Prostate gland (tissue), 2 donors: Measurements from ENCODE around the gene HDLBP. TPM values are rescaled to one million over a fixed set of nuclear protein-coding genes. Genes with fewer than 3 reads are reported as not detected.
A peak's percentile ranks its signal among the peaks of the same experiment; 100 is the strongest.

ENCODE experiments used
- DNase-seq: peaks from one replicate; pipeline ENCODE4 v3.0.0-alpha.2; 2019; ENCODE audit warnings: low spot score
- H3K27ac ChIP-seq, 2 donors: fragments of 200-600 bp; sonication (generic); 2 replicates each; pipeline ENCODE4 v1.5.1; 2017 to 2019
- H3K27me3 ChIP-seq: fragments of 200-600 bp; sonication (generic); replicated peaks from 2 replicates; pipeline ENCODE4 v1.5.1; 2019; ENCODE audit not compliant: insufficient read depth
- H3K36me3 ChIP-seq, 2 donors: fragments of 200-600 bp; sonication (generic); 1 replicate in 1 of 2; 2 replicates in 1 of 2; pipeline versions ENCODE4 v1.5.1 to v1.8.1; 2017 to 2019
- H3K4me1 ChIP-seq: fragments of 200-600 bp; sonication (generic); replicated peaks from 2 replicates; pipeline ENCODE4 v1.5.1; 2019
- H3K4me3 ChIP-seq, 2 donors: fragments of 200-600 bp; sonication (generic); 2 replicates each; pipeline ENCODE4 v1.5.1; 2017 to 2019
- H3K9me3 ChIP-seq: fragments of 200-600 bp; sonication (generic); 2 replicates; pipeline ENCODE4 v1.5.1; 2017
- POLR2A ChIP-seq: fragments of 450-650 bp; IDR thresholded peaks from one replicate; pipeline ENCODE4 v1.6.1; 2016; ENCODE audit warnings: antibody characterized with exemption, mild to moderate bottlenecking
- POLR2AphosphoS5 ChIP-seq: sonication (generic); formaldehyde crosslinking; IDR thresholded peaks from one replicate; pipeline ENCODE4 v1.6.1; 2017; ENCODE audit warnings: antibody characterized with exemption
- WGBS: methylation state at CpG from one replicate; pipeline ENCODE4 v1.1.5; 2018; 5-methylcytosine and 5-hydroxymethylcytosine counted together
- intact Hi-C: fragments of 100-400 bp; cut with DNase I; formaldehyde crosslinking; loops from one replicate; pipeline ENCODE4 v1.14.2; 2022
- total RNA-seq, 2 donors: library from RNA; depleted of rRNA; stranded (reverse); fragments of >200 nt; gene quantifications; one replicate each; pipeline ENCODE4 v1.1.0, GENCODE V29; 2016
- TF ChIP-seq, protein P1 (sequence below), 4 experiments: fragments of 200-600 bp in 2 of 4; fragments of 450-650 bp in 2 of 4; sonication (generic) in 2 of 4; IDR thresholded peaks; 1 replicate in 3 of 4; 2 replicates in 1 of 4; pipeline ENCODE4 v1.5.1; 2016 to 2019; ENCODE audit warnings: antibody characterized with exemption in 4 of 4, mild to moderate bottlenecking in 2 of 4, moderate library complexity in 2 of 4

Gene HDLBP
- total RNA-seq, 2 donors from 2014 or later = 529 to 612 TPM

DNA sequence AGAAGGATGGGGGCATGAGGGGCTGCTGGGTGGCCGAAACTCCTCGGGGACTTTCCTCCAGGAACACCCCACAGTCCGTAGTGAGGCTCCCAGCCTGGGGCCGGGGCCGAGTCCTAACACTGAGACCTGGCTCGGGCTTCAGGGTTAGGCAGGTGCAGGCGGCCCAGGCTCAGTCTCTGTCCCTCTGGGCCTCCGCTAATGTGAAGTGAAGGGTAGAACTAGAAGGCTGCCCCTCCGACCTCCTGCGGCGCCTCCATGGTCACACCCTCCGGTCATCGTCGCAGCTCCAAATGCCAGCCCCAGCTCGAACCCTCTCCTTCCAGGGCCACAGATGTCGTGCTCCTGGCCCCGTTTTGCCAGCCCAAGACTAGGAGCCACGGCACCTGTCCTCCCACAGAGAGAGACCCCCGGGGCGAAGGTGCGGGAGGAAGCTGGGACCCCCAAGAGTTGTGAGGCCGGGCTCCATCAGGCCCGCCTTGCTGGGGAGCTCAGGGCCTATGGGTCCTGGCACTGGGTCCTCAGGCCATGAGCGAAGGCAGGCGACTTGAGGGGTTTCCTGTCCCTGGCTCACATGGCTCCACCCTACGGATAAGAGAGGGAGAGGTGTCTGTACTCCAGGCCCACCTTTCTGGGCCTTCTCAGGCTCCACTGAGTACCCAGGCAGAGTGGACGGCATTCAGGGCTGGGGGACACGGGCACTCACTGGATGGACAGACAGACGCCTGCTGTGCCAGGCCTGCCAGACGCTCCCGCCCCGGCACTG lies 126.2 kb downstream of the HDLBP start:
- Histone ChIP-seq H3K27me3 (no peaks in the 10 kb centered on the region), H3K9me3 (no peaks in the 10 kb centered on the region), H3K4me1 (peaks cover 9% of the 10 kb centered on the region), H3K27ac (peak overlapping the region; percentile 76 to 85), H3K36me3 (no peaks in the 10 kb centered on the region), H3K4me3 (peak overlapping the region; percentile 24 to 47)
- DNase-seq = no peak
- WGBS = 98% methylated on average over 31 of the region's 32 CpGs
- TF ChIP-seq POLR2A (no peak), POLR2AphosphoS5 (no peak)
- TF ChIP-seq, protein P1, sequence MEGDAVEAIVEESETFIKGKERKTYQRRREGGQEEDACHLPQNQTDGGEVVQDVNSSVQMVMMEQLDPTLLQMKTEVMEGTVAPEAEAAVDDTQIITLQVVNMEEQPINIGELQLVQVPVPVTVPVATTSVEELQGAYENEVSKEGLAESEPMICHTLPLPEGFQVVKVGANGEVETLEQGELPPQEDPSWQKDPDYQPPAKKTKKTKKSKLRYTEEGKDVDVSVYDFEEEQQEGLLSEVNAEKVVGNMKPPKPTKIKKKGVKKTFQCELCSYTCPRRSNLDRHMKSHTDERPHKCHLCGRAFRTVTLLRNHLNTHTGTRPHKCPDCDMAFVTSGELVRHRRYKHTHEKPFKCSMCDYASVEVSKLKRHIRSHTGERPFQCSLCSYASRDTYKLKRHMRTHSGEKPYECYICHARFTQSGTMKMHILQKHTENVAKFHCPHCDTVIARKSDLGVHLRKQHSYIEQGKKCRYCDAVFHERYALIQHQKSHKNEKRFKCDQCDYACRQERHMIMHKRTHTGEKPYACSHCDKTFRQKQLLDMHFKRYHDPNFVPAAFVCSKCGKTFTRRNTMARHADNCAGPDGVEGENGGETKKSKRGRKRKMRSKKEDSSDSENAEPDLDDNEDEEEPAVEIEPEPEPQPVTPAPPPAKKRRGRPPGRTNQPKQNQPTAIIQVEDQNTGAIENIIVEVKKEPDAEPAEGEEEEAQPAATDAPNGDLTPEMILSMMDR (IDR thresholded peaks at IDR 0.05) = no peak
- intact Hi-C loops = no loop called here

DNA sequence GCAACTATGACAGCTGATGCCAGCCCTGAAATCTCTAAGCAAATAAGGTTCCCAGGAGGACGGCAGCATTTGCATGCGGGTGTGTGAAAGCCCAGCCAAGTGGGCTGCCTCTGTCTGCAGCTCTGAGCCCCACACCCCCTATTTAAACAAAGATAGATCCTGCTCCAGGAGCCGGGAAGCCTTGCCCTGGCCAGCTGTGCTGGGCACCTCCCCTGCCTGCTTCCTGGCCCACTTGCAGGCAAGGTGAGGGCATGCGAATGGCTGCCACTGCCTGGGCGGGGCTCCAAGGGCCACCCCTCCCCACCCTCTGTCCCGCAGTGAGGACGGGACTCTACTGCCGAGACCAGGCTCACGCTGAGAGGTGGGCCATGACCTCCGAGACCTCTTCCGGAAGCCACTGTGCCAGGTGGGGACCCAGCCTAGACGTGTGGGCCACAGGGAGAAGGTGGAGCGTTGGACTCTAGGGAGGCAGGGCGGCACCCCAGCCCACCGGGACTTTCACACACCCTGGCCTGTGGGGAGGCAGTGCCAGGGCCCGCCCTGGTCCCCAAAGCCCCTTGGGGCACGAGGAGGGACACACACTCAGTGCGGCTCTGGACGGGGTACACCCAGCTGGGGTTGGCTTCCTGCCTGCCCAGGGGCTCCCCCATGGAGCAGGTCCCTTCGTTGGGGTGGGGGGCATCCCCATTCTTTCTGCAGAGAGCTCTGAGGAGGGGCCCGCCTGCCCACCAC lies 126.9 kb downstream of the HDLBP start, which contains the start of gene ANO7:
ANO7 (plus strand) TSS at position 317 of the 732 bp plus-strand sequence. CDS start 1,387 bp downstream, outside the sequence.
- TF ChIP-seq, protein P1 (IDR thresholded peaks at IDR 0.05) = peak in 1 of 4 experiments; percentile 22
- no peak for TF ChIP-seq POLR2A
- TF ChIP-seq POLR2AphosphoS5 = peak; percentile 67
- 58% methylated on average over 20 of the region's 21 CpGs for WGBS
- Histone ChIP-seq H3K9me3 (no peaks in the 10 kb centered on the region), H3K36me3 (no peaks in the 10 kb centered on the region), H3K4me1 (peaks cover 9% of the 10 kb centered on the region), H3K4me3 (peak within 1 kb of the TSS; percentile 24 to 47), H3K27ac (peak within 1 kb of the TSS; percentile 76 to 85), H3K27me3 (no peaks in the 10 kb centered on the region)
- peak; percentile 83 for DNase-seq
- intact Hi-C loops = no loop called here

DNA sequence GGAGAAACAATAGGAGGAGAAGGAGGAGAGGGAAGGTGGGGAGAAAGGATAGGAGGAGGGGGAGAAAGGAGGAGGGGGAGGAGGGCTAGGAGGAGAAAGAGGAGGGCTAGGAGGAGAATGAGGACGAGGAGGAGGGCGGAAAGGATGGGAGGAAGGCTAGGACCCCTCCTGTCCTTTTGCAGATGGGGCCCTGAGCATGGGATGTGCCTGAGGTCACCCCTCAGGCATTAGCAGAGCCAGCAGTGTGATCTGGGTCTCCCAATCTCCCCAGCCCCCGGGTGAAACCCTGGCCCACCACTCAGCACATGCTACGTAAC lies 127.6 kb downstream of the HDLBP start:
- DNase-seq = no peak
- intact Hi-C loops = no loop called here
- H3K4me1 ChIP-seq = peaks cover 9% of the 10 kb centered on the region
- no peaks in the 10 kb centered on the region for H3K9me3 ChIP-seq
- peak overlapping the region; percentile 24 to 47 for H3K4me3 ChIP-seq
- H3K27ac ChIP-seq = peak overlapping the region; percentile 76 to 85
- TF ChIP-seq, protein P1 (IDR thresholded peaks at IDR 0.05) = no peak
- TF ChIP-seq POLR2A = no peak
- TF ChIP-seq POLR2AphosphoS5 = no peak
- no peaks in the 10 kb centered on the region for H3K27me3 ChIP-seq
- 39% methylated on average over 4 of the region's 4 CpGs for WGBS
- no peaks in the 10 kb centered on the region for H3K36me3 ChIP-seq

DNA sequence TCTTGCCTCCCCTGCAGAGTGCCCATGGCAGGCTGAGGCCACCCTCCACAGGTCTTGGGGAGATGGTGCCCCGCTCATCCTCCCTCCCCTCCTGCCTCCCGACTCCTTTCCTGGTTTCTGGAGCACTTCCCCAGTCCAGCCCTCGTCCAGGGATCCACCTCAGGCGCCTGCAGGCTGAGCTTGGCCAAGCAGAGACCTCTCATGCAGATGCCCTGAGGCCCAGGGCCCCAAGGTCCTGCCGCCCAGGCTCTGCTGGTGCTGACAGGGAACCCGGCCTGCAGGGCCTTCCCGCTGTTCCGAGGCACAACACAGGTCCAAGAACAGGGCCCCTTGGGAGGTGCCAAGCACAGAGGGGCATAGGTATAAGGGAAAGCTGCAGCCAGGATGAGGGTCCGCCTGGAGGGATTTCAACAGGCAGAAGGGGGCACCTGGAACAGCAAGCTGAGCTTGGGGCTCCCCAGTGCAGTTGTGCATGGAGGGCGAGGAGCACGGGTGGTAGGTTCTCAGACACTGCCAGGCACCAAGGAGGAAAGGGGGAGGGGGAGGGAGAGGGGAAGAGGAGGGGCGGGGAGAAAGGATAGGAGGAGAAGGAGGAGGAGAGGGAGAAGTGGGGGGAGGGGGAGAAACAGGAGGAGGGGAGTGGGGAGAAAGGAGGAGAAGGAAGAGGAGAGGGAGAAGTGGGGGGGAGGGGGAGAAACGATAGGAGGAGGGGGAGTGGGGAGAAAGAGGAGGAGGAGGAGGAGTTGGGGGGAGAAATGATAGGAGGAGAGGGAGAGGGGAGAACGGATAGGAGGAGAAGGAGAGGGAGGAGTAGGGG lies 128.2 kb downstream of the HDLBP start:
- H3K4me1 ChIP-seq = peaks cover 9% of the 10 kb centered on the region
- DNase-seq = no peak
- H3K27ac ChIP-seq = peak overlapping the region in 1 of 2 donors; percentile 85
- H3K36me3 ChIP-seq = no peaks in the 10 kb centered on the region
- H3K27me3 ChIP-seq = no peaks in the 10 kb centered on the region
- no peak overlapping the region for H3K4me3 ChIP-seq
- no peaks in the 10 kb centered on the region for H3K9me3 ChIP-seq
- 61% methylated on average over 13 of the region's 14 CpGs for WGBS
- TF ChIP-seq POLR2AphosphoS5 = no peak
- TF ChIP-seq POLR2A = no peak
- TF ChIP-seq, protein P1 (IDR thresholded peaks at IDR 0.05) = no peak
- intact Hi-C loops = no loop called here
